Breast epithelium (tissue), 4 donors: Measurements from ENCODE around the gene CAMK2B. TPM values are rescaled to one million over a fixed set of nuclear protein-coding genes. Genes with fewer than 3 reads are reported as not detected.

Source experiments
- DNase-seq, 2 donors: peaks; one replicate each; pipeline ENCODE4 v3.0.0-alpha.2; 2019; ENCODE audit warnings: low spot score in 2 of 2
- H3K27ac ChIP-seq, 2 donors: fragments of 200-600 bp; sonication (generic) in 1 of 2; one replicate each; pipeline ENCODE4 v1.5.1; 2016 to 2019; ENCODE audit warnings: mild to moderate bottlenecking in 1 of 2
- H3K27me3 ChIP-seq, 2 donors: fragments of 200-600 bp; sonication (generic) in 1 of 2; one replicate each; pipeline versions ENCODE4 v1.5.1 to v1.6.0; 2017 to 2019; ENCODE audit warnings: control low read depth in 1 of 2, mild to moderate bottlenecking in 1 of 2
- H3K36me3 ChIP-seq: fragments of 200-600 bp; one replicate; pipeline ENCODE4 v1.5.1; 2019
- H3K4me1 ChIP-seq, 2 donors: fragments of 200-600 bp; sonication (generic); one replicate each; pipeline ENCODE4 v1.5.1; 2016 to 2019; ENCODE audit warnings: control low read depth in 1 of 2
- H3K4me3 ChIP-seq, 3 donors: fragments of 200-600 bp; sonication (generic); 1 replicate in 2 of 3; 2 replicates in 1 of 3; pipeline ENCODE4 v1.5.1; 2016 to 2019; ENCODE audit warnings: mild to moderate bottlenecking in 3 of 3, moderate library complexity in 2 of 3
- H3K9me3 ChIP-seq, 2 donors: fragments of 200-600 bp; sonication (generic) in 1 of 2; one replicate each; pipeline ENCODE4 v1.5.1; 2016 to 2019; ENCODE audit warnings: control low read depth in 1 of 2
- POLR2A ChIP-seq: fragments of 450-650 bp; IDR thresholded peaks from one replicate; pipeline ENCODE4 v1.6.1; 2016; ENCODE audit warnings: antibody characterized with exemption, mild to moderate bottlenecking, moderate library complexity
- POLR2AphosphoS5 ChIP-seq, 3 donors: sonication (generic); formaldehyde crosslinking; IDR thresholded peaks; one replicate each; pipeline ENCODE4 v1.6.1; 2017; ENCODE audit warnings: antibody characterized with exemption in 3 of 3
- intact Hi-C: fragments of 100-400 bp; cut with DNase I; formaldehyde crosslinking; loops from one replicate; pipeline ENCODE4 v1.15.1; 2023; ENCODE audit warnings: low total_unique reads
- total RNA-seq, 3 donors: library from RNA; depleted of rRNA; stranded (reverse); fragments of >200 nt; gene quantifications; one replicate each; pipeline ENCODE4 v1.1.0, GENCODE V29; 2016
- TF ChIP-seq, protein P1 (sequence below), 3 donors: fragments of 450-650 bp; IDR thresholded peaks; one replicate each; pipeline ENCODE4 v1.5.1; 2016 to 2017; ENCODE audit warnings: antibody characterized with exemption in 3 of 3, mild to moderate bottlenecking in 3 of 3, moderate library complexity in 3 of 3

Gene CAMK2B
- total RNA-seq, 3 donors from 2014 or later: 2.0 to 9.2 TPM; not detected in 1

DNA sequence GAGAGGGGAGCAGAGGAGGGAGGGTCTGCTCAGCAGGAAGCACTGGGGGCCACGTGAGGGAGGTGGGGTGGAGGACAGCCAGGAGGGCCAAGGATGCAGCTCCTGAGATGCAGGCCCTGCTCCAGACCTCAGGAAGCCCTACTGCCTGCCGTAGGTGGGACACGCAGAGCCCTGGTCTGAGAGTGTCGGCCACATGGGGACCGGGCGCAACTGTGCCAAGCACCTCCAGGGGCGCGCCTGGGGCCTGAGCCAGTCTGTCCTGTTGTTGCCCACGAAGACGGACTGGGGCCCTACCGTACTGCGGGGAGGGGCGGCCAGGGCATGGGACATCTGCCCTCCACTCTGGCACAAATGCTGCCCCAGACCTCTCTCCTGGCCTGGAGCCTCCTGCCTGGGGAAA is 93.0 kb downstream of the CAMK2B start:
- Histone ChIP-seq H3K9me3 (no peaks in the 10 kb centered on the region), H3K4me1 (no peaks in the 10 kb centered on the region), H3K27me3 (no peaks in the 10 kb centered on the region), H3K27ac (no peak overlapping the region), H3K4me3 (no peak overlapping the region), H3K36me3 (no peaks in the 10 kb centered on the region)
- TF ChIP-seq POLR2A (no peak), POLR2AphosphoS5 (IDR thresholded peaks at IDR 0.05) (no peak)
- TF ChIP-seq, protein P1, sequence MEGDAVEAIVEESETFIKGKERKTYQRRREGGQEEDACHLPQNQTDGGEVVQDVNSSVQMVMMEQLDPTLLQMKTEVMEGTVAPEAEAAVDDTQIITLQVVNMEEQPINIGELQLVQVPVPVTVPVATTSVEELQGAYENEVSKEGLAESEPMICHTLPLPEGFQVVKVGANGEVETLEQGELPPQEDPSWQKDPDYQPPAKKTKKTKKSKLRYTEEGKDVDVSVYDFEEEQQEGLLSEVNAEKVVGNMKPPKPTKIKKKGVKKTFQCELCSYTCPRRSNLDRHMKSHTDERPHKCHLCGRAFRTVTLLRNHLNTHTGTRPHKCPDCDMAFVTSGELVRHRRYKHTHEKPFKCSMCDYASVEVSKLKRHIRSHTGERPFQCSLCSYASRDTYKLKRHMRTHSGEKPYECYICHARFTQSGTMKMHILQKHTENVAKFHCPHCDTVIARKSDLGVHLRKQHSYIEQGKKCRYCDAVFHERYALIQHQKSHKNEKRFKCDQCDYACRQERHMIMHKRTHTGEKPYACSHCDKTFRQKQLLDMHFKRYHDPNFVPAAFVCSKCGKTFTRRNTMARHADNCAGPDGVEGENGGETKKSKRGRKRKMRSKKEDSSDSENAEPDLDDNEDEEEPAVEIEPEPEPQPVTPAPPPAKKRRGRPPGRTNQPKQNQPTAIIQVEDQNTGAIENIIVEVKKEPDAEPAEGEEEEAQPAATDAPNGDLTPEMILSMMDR (IDR thresholded peaks at IDR 0.05): no peak
- intact Hi-C loops: no loop called here
- no peak for DNase-seq

DNA sequence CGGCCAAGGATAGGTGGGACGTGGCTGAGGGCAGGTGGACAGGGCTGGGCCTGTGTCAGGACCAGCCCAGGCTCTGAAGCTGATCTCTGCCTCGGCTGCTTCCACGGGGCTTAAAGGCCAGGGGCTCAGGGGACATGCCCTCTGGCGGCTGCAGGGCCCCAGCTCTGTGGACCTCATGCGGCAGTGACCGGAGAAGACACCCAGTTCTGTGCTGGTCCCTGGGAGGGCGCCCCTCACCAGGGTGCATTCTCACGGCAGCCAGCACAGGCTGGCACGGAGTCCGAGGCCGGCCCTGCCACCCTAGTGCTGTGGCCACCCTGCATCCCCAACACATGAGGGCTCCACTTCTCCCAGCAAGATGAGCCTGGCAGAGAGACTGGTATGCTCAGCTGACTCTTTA is 94.3 kb downstream of the CAMK2B start:
- no peaks in the 10 kb centered on the region for H3K36me3 ChIP-seq
- no peaks in the 10 kb centered on the region for H3K9me3 ChIP-seq
- no peak overlapping the region for H3K4me3 ChIP-seq
- intact Hi-C loops: no loop called here
- peaks cover 0 to 3% of the 10 kb centered on the region in 2 donors for H3K27me3 ChIP-seq
- no peak for TF ChIP-seq POLR2AphosphoS5 (IDR thresholded peaks at IDR 0.05)
- H3K27ac ChIP-seq: no peak overlapping the region
- no peak for DNase-seq
- no peaks in the 10 kb centered on the region for H3K4me1 ChIP-seq

GRCh38 chr7:44230286-44230685 is 95.1 kb downstream of the CAMK2B start:
- intact Hi-C loops: no loop called here
- DNase-seq: no peak
- H3K27ac ChIP-seq: no peak overlapping the region
- no peaks in the 10 kb centered on the region for H3K36me3 ChIP-seq
- TF ChIP-seq, protein P1 (IDR thresholded peaks at IDR 0.05): no peak
- TF ChIP-seq POLR2A (no peak), POLR2AphosphoS5 (IDR thresholded peaks at IDR 0.05) (no peak)
- H3K4me1 ChIP-seq: no peaks in the 10 kb centered on the region
- peaks cover 0 to 9% of the 10 kb centered on the region in 2 donors for H3K27me3 ChIP-seq
- H3K4me3 ChIP-seq: no peak overlapping the region
- no peaks in the 10 kb centered on the region for H3K9me3 ChIP-seq

- Histone ChIP-seq H3K27me3 (peaks cover 0 to 9% of the 10 kb centered on the region in 2 donors), H3K4me1 (no peaks in the 10 kb centered on the region), H3K4me3 (no peak overlapping the region), H3K9me3 (no peaks in the 10 kb centered on the region), H3K36me3 (no peaks in the 10 kb centered on the region), H3K27ac (no peak overlapping the region)
- intact Hi-C loops: no loop called here
- TF ChIP-seq POLR2A (no peak), POLR2AphosphoS5 (IDR thresholded peaks at IDR 0.05) (no peak)
- TF ChIP-seq, protein P1 (IDR thresholded peaks at IDR 0.05): no peak
- no peak for DNase-seq
Measured at GRCh38 chr7:44229546-44230105, 95.8 kb downstream of the CAMK2B start.

DNA sequence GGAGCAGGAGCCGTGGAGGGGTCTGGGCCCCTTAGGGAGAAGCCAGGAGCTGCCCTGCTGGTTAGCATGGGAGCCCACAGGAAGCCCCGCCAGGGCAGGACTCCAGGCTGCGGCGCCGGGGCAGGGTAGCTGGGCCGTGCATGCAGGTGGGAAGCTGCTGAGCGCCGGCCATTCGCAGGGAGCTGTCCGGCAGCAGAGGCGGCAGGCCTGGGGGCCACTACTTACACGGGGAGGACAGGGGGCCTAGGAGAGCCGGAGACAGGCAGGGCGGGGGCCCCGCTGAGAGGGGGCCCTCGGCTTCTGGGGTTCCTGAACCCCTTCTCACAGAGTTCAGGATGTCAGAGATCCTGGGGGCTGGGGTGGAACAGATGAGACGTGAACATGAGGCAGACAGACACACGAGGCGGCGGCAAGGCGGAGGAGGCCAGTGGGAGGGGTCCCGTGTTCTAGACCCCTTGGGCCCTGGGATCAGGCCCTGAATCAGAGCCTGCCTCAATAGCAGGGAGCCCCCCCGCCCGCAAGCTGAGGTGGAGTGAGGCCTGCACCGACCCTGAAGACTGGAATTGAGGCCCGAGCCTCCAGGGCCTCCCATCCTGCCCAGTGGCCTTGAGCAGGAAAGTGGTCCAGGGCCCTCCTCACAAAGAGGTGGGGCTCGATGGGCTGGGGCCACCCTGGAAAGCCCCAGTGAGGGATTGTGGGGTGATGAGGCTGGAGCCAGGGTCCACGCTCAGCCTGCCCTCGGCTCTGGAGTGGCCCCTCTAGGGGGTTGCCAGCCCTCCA is 96.6 kb downstream of the CAMK2B start:
- H3K36me3 ChIP-seq: no peaks in the 10 kb centered on the region
- no peak overlapping the region for H3K4me3 ChIP-seq
- TF ChIP-seq, protein P1 (IDR thresholded peaks at IDR 0.05): no peak
- TF ChIP-seq POLR2A: no peak
- TF ChIP-seq POLR2AphosphoS5 (IDR thresholded peaks at IDR 0.05): no peak
- no peak overlapping the region for H3K27ac ChIP-seq
- no peaks in the 10 kb centered on the region for H3K9me3 ChIP-seq
- no peaks in the 10 kb centered on the region for H3K4me1 ChIP-seq
- intact Hi-C loops: no loop called here
- DNase-seq: no peak
- H3K27me3 ChIP-seq: peaks cover 0 to 9% of the 10 kb centered on the region in 2 donors
